H9 (cell line): ENCODE data around the gene TMEM123. TPM values are rescaled to one million over a fixed set of nuclear protein-coding genes. Genes with fewer than 3 reads are reported as not detected.

Source experiments
- DNase-seq: peaks from one replicate; pipeline ENCODE4 v3.0.0-alpha.2; 2017
- H2AFZ ChIP-seq: one replicate; pipeline ENCODE4 v1.6.1; 2013; ENCODE audit warnings: mild to moderate bottlenecking, low read length, control low read depth, moderate library complexity
- H2AK5ac ChIP-seq: 2 replicates; pipeline ENCODE4 v1.6.1; 2013; ENCODE audit warnings: low read length, control low read depth, mixed read lengths; ENCODE audit not compliant: insufficient read length
- H2BK120ac ChIP-seq: one replicate; pipeline ENCODE4 v1.6.1; 2013; ENCODE audit warnings: low read depth, mild to moderate bottlenecking, low read length, control low read depth, inconsistent platforms; ENCODE audit not compliant: poor library complexity, severe bottlenecking
- H2BK12ac ChIP-seq: 2 replicates; pipeline ENCODE4 v1.6.1; 2013; ENCODE audit warnings: low read length, control low read depth, mixed read lengths, low read depth; ENCODE audit not compliant: insufficient read length
- H2BK15ac ChIP-seq: 2 replicates; pipeline ENCODE4 v1.6.1; 2013; ENCODE audit warnings: low read depth, low read length, control low read depth
- H2BK20ac ChIP-seq: one replicate; pipeline ENCODE4 v1.6.1; 2013; ENCODE audit warnings: low read depth, mild to moderate bottlenecking, low read length, control low read depth, inconsistent platforms; ENCODE audit not compliant: poor library complexity, severe bottlenecking
- H2BK5ac ChIP-seq: 2 replicates; pipeline ENCODE4 v1.6.1; 2013; ENCODE audit warnings: low read length, control low read depth, mixed read lengths; ENCODE audit not compliant: insufficient read length
- H3K14ac ChIP-seq: 2 replicates; pipeline ENCODE4 v1.6.1; 2013; ENCODE audit warnings: low read length, control low read depth; ENCODE audit not compliant: insufficient read depth
- H3K18ac ChIP-seq: 2 replicates; pipeline ENCODE4 v1.6.1; 2013; ENCODE audit warnings: low read depth, mild to moderate bottlenecking, mixed read lengths, low read length, control low read depth; ENCODE audit not compliant: insufficient read length
- H3K23ac ChIP-seq: 2 replicates; pipeline ENCODE4 v1.6.1; 2013; ENCODE audit warnings: low read length, control low read depth, mixed read lengths, low read depth; ENCODE audit not compliant: insufficient read length
- H3K23me2 ChIP-seq: 2 replicates; pipeline ENCODE4 v1.6.1; 2013; ENCODE audit warnings: low read depth, mild to moderate bottlenecking, mixed read lengths, low read length, control low read depth; ENCODE audit not compliant: insufficient read length, poor library complexity, severe bottlenecking
- H3K27ac ChIP-seq: 2 replicates; pipeline ENCODE4 v1.5.1; 2013; ENCODE audit warnings: low read length, control low read depth, mixed read lengths, low read depth; ENCODE audit not compliant: insufficient read length
- H3K27me3 ChIP-seq: 2 replicates; pipeline ENCODE4 v1.6.1; 2013; ENCODE audit warnings: low read length, control low read depth, inconsistent platforms; ENCODE audit not compliant: insufficient read depth
- H3K4ac ChIP-seq: 2 replicates; pipeline ENCODE4 v1.6.1; 2013; ENCODE audit warnings: low read depth, mild to moderate bottlenecking, control low read depth, inconsistent platforms, low read length, moderate library complexity
- H3K4me1 ChIP-seq: 2 replicates; pipeline ENCODE4 v1.6.1; 2013; ENCODE audit warnings: low read length, control low read depth, inconsistent platforms; ENCODE audit not compliant: insufficient read depth
- H3K4me2 ChIP-seq: 2 replicates; pipeline ENCODE4 v1.6.1; 2013; ENCODE audit warnings: low read length, control low read depth, mixed read lengths; ENCODE audit not compliant: insufficient read length, insufficient read depth
- H3K56ac ChIP-seq: 2 replicates; pipeline ENCODE4 v1.6.1; 2013; ENCODE audit warnings: low read depth, mild to moderate bottlenecking, mixed read lengths, low read length, control low read depth; ENCODE audit not compliant: insufficient read length
- H3K79me1 ChIP-seq: 2 replicates; pipeline ENCODE4 v1.6.1; 2013; ENCODE audit warnings: low read depth, mild to moderate bottlenecking, moderate library complexity, low read length, control low read depth, inconsistent platforms; ENCODE audit not compliant: insufficient read depth, poor library complexity, severe bottlenecking
- H3K79me2 ChIP-seq: 2 replicates; pipeline ENCODE4 v1.6.1; 2013; ENCODE audit warnings: low read length, control low read depth, inconsistent platforms; ENCODE audit not compliant: insufficient read depth
- H3K9ac ChIP-seq: 2 replicates; pipeline ENCODE4 v1.6.1; 2013; ENCODE audit warnings: low read length, control low read depth, mixed read lengths; ENCODE audit not compliant: insufficient read length; ENCODE audit errors: extremely low read depth
- H3K9me3 ChIP-seq: one replicate; pipeline ENCODE4 v1.6.1; 2013; ENCODE audit warnings: low read depth, low read length, inconsistent platforms; ENCODE audit not compliant: control insufficient read depth
- H3T11ph ChIP-seq: one replicate; pipeline ENCODE4 v1.6.1; 2013; ENCODE audit warnings: mild to moderate bottlenecking, low read length, control low read depth, inconsistent platforms
- H4K20me1 ChIP-seq: one replicate; pipeline ENCODE4 v1.6.1; 2013; ENCODE audit not compliant: control insufficient read depth, insufficient read length, insufficient read depth
- H4K5ac ChIP-seq: 2 replicates; pipeline ENCODE4 v1.6.1; 2013; ENCODE audit warnings: low read depth, mild to moderate bottlenecking, mixed read lengths, low read length, control low read depth; ENCODE audit not compliant: insufficient read length
- H4K8ac ChIP-seq: replicated peaks from 2 replicates; pipeline ENCODE4 v1.6.1; 2013; ENCODE audit warnings: low read length, control low read depth, mixed read lengths, low read depth; ENCODE audit not compliant: insufficient read length
- H4K91ac ChIP-seq: 2 replicates; pipeline ENCODE4 v1.6.1; 2013; ENCODE audit warnings: low read depth, mild to moderate bottlenecking, moderate library complexity, mixed read lengths, low read length, control low read depth; ENCODE audit not compliant: insufficient read length
- H3K27ac Mint-ChIP-seq, 3 experiments: 2 replicates in 2 of 3; 3 replicates in 1 of 3; pipeline ENCODE4 v1.8.0; 2020 to 2021; ENCODE audit warnings: mixed read lengths in 3 of 3, mild to moderate bottlenecking in 1 of 3, moderate library complexity in 1 of 3
- H3K27me3 Mint-ChIP-seq: 2 replicates; pipeline ENCODE4 v1.8.0; 2021; ENCODE audit warnings: low read depth, mild to moderate bottlenecking, moderate library complexity, mixed read lengths
- H3K36me3 Mint-ChIP-seq, 3 experiments: 2 replicates in 2 of 3; 3 replicates in 1 of 3; pipeline ENCODE4 v1.8.0; 2020 to 2021; ENCODE audit warnings: low read depth in 3 of 3, mixed read lengths in 3 of 3; ENCODE audit not compliant: insufficient read depth in 1 of 3
- H3K4me1 Mint-ChIP-seq, 2 experiments: 2 replicates each; pipeline ENCODE4 v1.8.0; 2020; ENCODE audit warnings: mixed read lengths in 2 of 2
- H3K4me3 Mint-ChIP-seq, 2 experiments: 2 replicates in 1 of 2; 3 replicates in 1 of 2; pipeline ENCODE4 v1.8.0; 2020 to 2021; ENCODE audit warnings: mild to moderate bottlenecking in 2 of 2, mixed read lengths in 2 of 2, moderate library complexity in 1 of 2
- H3K9me3 Mint-ChIP-seq, 2 experiments: 2 replicates in 1 of 2; 3 replicates in 1 of 2; pipeline ENCODE4 v1.8.0; 2020; ENCODE audit warnings: mild to moderate bottlenecking in 2 of 2, mixed read lengths in 2 of 2, moderate library complexity in 1 of 2
- CTCF ChIP-seq: fragments of 200-600 bp; sonication (generic); conservative IDR thresholded peaks from 3 replicates; pipeline ENCODE4 v1.8.0; 2021; ENCODE audit warnings: antibody characterized with exemption, mild to moderate bottlenecking
- WGBS: extraction: QIAGEN DNeasy Blood & Tissue Kit; methylation state at CpG from one replicate; pipeline ENCODE4 v1.1.7; 2013; ENCODE audit warnings: missing lambda C conversion rate, low lambda C conversion rate, mixed read lengths; ENCODE audit not compliant: insufficient read length; ENCODE audit errors: extremely low coverage; 5-methylcytosine and 5-hydroxymethylcytosine counted together
- total RNA-seq: library from RNA; stranded (reverse); gene quantifications from 2 replicates; pipeline ENCODE4 v1.2.1, GENCODE V29; 2021

The TMEM123 gene
- total RNA-seq, 1 experiment from 2014 or later: 76.7 TPM

GRCh38 chr11:102428696-102429095, 23.9 kb downstream of the TMEM123 start:
- Histone ChIP-seq H3K14ac (no peak overlapping the region), H4K8ac (no peak overlapping the region), H2BK15ac (no peak overlapping the region), H3T11ph (no peak overlapping the region), H3K79me2 (no peaks in the 10 kb centered on the region), H3K27ac (no peak overlapping the region), H3K9me3 (no peaks in the 10 kb centered on the region), H2BK12ac (no peak overlapping the region), H2BK20ac (no peak overlapping the region), H3K9ac (no peak overlapping the region), H3K18ac (no peak overlapping the region), H3K4ac (no peak overlapping the region), H3K4me2 (no peak overlapping the region), H2BK120ac (no peak overlapping the region), H4K5ac (no peak overlapping the region), H3K23ac (no peak overlapping the region), H3K56ac (no peak overlapping the region), H4K20me1 (no peaks in the 10 kb centered on the region), H2AFZ (no peak overlapping the region), H3K27me3 (no peaks in the 10 kb centered on the region), H3K4me1 (peaks cover 4% of the 10 kb centered on the region; the same call in 1 of the 2 replicates), H3K23me2 (no peaks in the 10 kb centered on the region), H3K79me1 (no peaks in the 10 kb centered on the region), H2AK5ac (no peak overlapping the region), H2BK5ac (no peak overlapping the region), H4K91ac (no peak overlapping the region)
- Mint-ChIP-seq H3K27ac (no peak overlapping the region), H3K4me1 (peaks cover 11 to 17% of the 10 kb centered on the region in 2 experiments), H3K27me3 (peaks cover 4% of the 10 kb centered on the region; the same call in 1 of the 2 replicates), H3K36me3 (peaks cover 27 to 36% (median 27%) of the 10 kb centered on the region in 3 experiments), H3K4me3 (no peak overlapping the region), H3K9me3 (peaks cover 19 to 25% of the 10 kb centered on the region in 2 experiments)
- WGBS: no CpG with 5 or more reads among the region's 4 CpGs
- no peak for TF ChIP-seq CTCF
- no peak for DNase-seq
